Lung (tissue), 12 donors: Measurements from ENCODE around the gene SEPTIN1. TPM values are rescaled to one million over a fixed set of nuclear protein-coding genes. Genes with fewer than 3 reads are reported as not detected.

Source experiments
- ATAC-seq: fragments of 200-7000 bp; cut with Tn5 transposase; one replicate; pipeline ENCODE4 v1.9.1; 2020; ENCODE audit warnings: moderate number of reproducible peaks; ENCODE audit not compliant: insufficient read depth, low FRiP score
- DNase-seq, 3 donors: peaks; one replicate each; pipeline ENCODE4 v3.0.0-alpha.2; 2013 to 2017
- H3K27ac ChIP-seq, 2 donors: one replicate each; pipeline ENCODE4 v1.5.1; 2013; ENCODE audit warnings: mild to moderate bottlenecking in 2 of 2, moderate library complexity in 2 of 2, control low read depth in 1 of 2, inconsistent platforms in 1 of 2, low read depth in 1 of 2, low read length in 1 of 2
- H3K27me3 ChIP-seq, 3 donors: one replicate each; pipeline ENCODE4 v1.5.1; 2013; ENCODE audit warnings: low read length in 2 of 3; ENCODE audit not compliant: control insufficient read depth in 3 of 3, insufficient read depth in 3 of 3
- H3K36me3 ChIP-seq, 4 donors: one replicate each; pipeline ENCODE4 v1.5.1; 2013; ENCODE audit warnings: low read length in 4 of 4, mild to moderate bottlenecking in 1 of 4, moderate library complexity in 1 of 4; ENCODE audit not compliant: control insufficient read depth in 4 of 4, insufficient read depth in 4 of 4
- H3K4me1 ChIP-seq, 5 donors: one replicate each; pipeline ENCODE4 v1.5.1; 2013; ENCODE audit warnings: low read length in 5 of 5, mild to moderate bottlenecking in 2 of 5, moderate library complexity in 1 of 5; ENCODE audit not compliant: control insufficient read depth in 5 of 5, insufficient read depth in 5 of 5
- H3K4me3 ChIP-seq: one replicate; pipeline ENCODE4 v1.5.1; 2013; ENCODE audit warnings: mild to moderate bottlenecking, control low read depth, moderate library complexity
- H3K9ac ChIP-seq, 2 donors: one replicate each; pipeline ENCODE4 v1.5.1; 2013; ENCODE audit warnings: low read length in 2 of 2, control low read depth in 1 of 2; ENCODE audit not compliant: insufficient read depth in 1 of 2
- H3K9me3 ChIP-seq, 4 donors: one replicate each; pipeline ENCODE4 v1.5.1; 2013; ENCODE audit warnings: low read length in 3 of 4, mild to moderate bottlenecking in 1 of 4, moderate library complexity in 1 of 4; ENCODE audit not compliant: control insufficient read depth in 4 of 4, insufficient read depth in 3 of 4
- CTCF ChIP-seq: IDR thresholded peaks from 2 replicates; pipeline ENCODE4 v1.5.1; 2012; ENCODE audit warnings: mild to moderate bottlenecking; ENCODE audit errors: control extremely low read depth, extremely low read depth
- WGBS, 2 donors: extraction: QIAGEN DNeasy Blood & Tissue Kit; methylation state at CpG; one replicate each; pipeline ENCODE4 v1.1.7; 2013; 5-methylcytosine and 5-hydroxymethylcytosine counted together
- polyA plus RNA-seq, 2 donors: library from polyadenylated mRNA; stranded (reverse); fragments of 200-250 nt; gene quantifications; one replicate each; pipeline ENCODE4 v1.2.1, GENCODE V29; 2013
- total RNA-seq, 2 donors: library from RNA; depleted of rRNA in 1 of 2; stranded (reverse); fragments of >200 nt in 1 of 2; gene quantifications; one replicate each; pipeline ENCODE4 v1.2.1, GENCODE V29; 2014 to 2021
- donor health status: control.
- donor health status: control.
- donor health status: Bipolar disorder and iron deficiency.
- donor health status: healthy.
- donor health status: DM: yes; HTN: yes; CAD: no.

SEPTIN1 gene
- total and polyA plus RNA-seq, 4 donors, result 3.3 to 7.3 (median 5.2) TPM

GRCh38 chr16:30354423-30355143, 27.8 kb downstream of the SEPTIN1 start:
- peaks cover 0 to 50% (median 21%) of the 10 kb centered on the region in 4 donors for H3K36me3 ChIP-seq

GRCh38 chr16:30353438-30354129, 28.8 kb downstream of the SEPTIN1 start:
- Histone ChIP-seq H3K27me3 (no peaks in the 10 kb centered on the region), H3K9ac (no peak overlapping the region), H3K36me3 (peaks cover 0 to 40% (median 18%) of the 10 kb centered on the region in 4 donors), H3K27ac (no peak overlapping the region), H3K9me3 (no peaks in the 10 kb centered on the region), H3K4me1 (peaks cover 5 to 30% (median 8%) of the 10 kb centered on the region in 5 donors), H3K4me3 (no peak overlapping the region)
- no peak for TF ChIP-seq CTCF
- WGBS, 2 donors, result 90 to 96% methylated on average over 23 of the region's 23 CpGs
- no peak for ATAC-seq
- no peak for DNase-seq

More at GRCh38 chr16:30354423-30355143, 27.8 kb downstream of the SEPTIN1 start:
- DNase-seq (no peak), ATAC-seq (peak; percentile 29)
- H3K9me3 ChIP-seq, result no peaks in the 10 kb centered on the region
- H3K27ac ChIP-seq, result peak overlapping the region; percentile 94 to 97
- H3K9ac ChIP-seq, result peak overlapping the region; percentile 73 to 82
- peak overlapping the region; percentile 79 for H3K4me3 ChIP-seq
- TF ChIP-seq CTCF, result no peak
- no peaks in the 10 kb centered on the region for H3K27me3 ChIP-seq
- peaks cover 5 to 30% (median 8%) of the 10 kb centered on the region in 5 donors for H3K4me1 ChIP-seq
- WGBS, 2 donors, result 1 to 2% methylated on average over 29 to 36 of the region's 36 CpGs

GRCh38 chr16:30352488-30353401, 29.6 kb downstream of the SEPTIN1 start:
- DNase-seq, result no peak
- peaks cover 0 to 32% (median 16%) of the 10 kb centered on the region in 4 donors for H3K36me3 ChIP-seq
- no peaks in the 10 kb centered on the region for H3K9me3 ChIP-seq
- peaks cover 5 to 30% (median 8%) of the 10 kb centered on the region in 5 donors for H3K4me1 ChIP-seq
- WGBS, 2 donors, result 86 to 89% methylated on average over 14 of the region's 14 CpGs
- H3K27me3 ChIP-seq, result no peaks in the 10 kb centered on the region
- no peak overlapping the region for H3K9ac ChIP-seq
- H3K4me3 ChIP-seq, result no peak overlapping the region
- ATAC-seq, result no peak
- peak overlapping the region; percentile 32 to 78 for H3K27ac ChIP-seq
- TF ChIP-seq CTCF, result no peak
